ENCODE measurements around the gene MAP3K14.
"Not testable (repeated sequence)": the region's sequence is repeated elsewhere in the genome, so short reads cannot be mapped to it uniquely, and the experiment has no call there.

Gene MAP3K14

GRCh38 chr17:45343967-45344664 is 27.3 kb upstream of the MAP3K14 start:
- H3K27ac Mint-ChIP-seq, H3K9me3 Mint-ChIP-seq: not testable (repeated sequence)

DNA sequence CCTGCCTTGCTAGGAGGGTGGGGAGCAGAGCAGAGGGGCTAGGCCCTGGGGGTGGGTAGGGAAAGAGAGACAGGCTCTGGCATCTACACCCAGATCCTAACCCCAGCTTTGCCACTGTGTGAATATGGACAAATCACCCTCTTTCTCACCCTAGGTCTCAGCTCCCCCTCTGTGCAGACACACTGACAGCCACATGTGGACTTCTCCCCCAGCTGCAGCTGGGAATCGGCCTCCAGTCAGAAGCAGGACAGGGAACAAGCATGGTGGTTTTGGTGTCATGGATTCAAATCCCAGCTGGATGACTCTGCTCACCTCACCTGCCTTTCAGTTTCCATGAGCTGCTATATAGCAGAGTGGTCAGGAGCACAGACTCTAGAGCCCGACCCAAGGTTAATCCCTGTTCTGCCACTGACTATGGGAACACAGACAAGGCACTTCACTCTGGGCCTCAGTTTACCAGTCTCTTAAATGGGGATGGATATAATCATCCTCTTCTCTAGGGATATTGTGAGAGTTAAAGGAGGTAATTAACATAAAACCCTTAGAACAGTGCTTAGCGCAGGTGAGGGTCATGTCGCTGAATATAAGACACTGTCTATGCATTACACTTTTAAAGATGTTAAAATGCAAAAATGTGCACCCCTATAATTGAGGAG is 26.2 kb upstream of the MAP3K14 start:
- no peaks in the 10 kb centered on the region for H3K27me3 Mint-ChIP-seq
- no peaks in the 10 kb centered on the region for H3K4me1 Mint-ChIP-seq
- H3K27ac Mint-ChIP-seq: no peak overlapping the region
- no peak overlapping the region for H3K4me3 Mint-ChIP-seq
- no peaks in the 10 kb centered on the region for H3K9me3 Mint-ChIP-seq
- H3K36me3 Mint-ChIP-seq: no peaks in the 10 kb centered on the region

More at GRCh38 chr17:45343967-45344664, 27.3 kb upstream of the MAP3K14 start:
- not testable (repeated sequence) for H3K4me3 Mint-ChIP-seq, H3K27me3 Mint-ChIP-seq, H3K36me3 Mint-ChIP-seq, H3K4me1 Mint-ChIP-seq

DNA sequence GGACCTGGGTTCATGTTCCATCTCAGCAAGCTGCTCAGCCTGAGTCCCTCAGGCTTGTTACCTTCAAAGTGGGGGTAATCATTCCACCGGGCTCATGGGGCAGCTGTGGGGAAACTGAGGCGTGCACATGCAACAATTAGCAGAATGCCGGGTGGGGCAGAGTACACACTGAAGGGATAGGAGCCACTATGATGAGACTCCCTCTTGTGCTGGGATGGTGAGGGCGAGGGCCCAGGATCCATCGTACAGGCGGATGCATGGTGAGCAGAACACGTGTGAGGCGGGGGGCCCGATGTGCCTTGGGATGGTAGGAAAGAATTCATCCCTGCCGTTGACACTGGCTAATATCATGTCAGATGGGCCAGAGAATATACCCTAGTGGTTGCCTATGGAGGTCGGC is 25.5 kb upstream of the MAP3K14 start:
- H3K4me1 Mint-ChIP-seq: no peaks in the 10 kb centered on the region
- no peaks in the 10 kb centered on the region for H3K27me3 Mint-ChIP-seq
- H3K27ac Mint-ChIP-seq: peak overlapping the region; percentile 55
- H3K4me3 Mint-ChIP-seq: no peak overlapping the region
- H3K36me3 Mint-ChIP-seq: no peaks in the 10 kb centered on the region
- no peaks in the 10 kb centered on the region for H3K9me3 Mint-ChIP-seq

DNA sequence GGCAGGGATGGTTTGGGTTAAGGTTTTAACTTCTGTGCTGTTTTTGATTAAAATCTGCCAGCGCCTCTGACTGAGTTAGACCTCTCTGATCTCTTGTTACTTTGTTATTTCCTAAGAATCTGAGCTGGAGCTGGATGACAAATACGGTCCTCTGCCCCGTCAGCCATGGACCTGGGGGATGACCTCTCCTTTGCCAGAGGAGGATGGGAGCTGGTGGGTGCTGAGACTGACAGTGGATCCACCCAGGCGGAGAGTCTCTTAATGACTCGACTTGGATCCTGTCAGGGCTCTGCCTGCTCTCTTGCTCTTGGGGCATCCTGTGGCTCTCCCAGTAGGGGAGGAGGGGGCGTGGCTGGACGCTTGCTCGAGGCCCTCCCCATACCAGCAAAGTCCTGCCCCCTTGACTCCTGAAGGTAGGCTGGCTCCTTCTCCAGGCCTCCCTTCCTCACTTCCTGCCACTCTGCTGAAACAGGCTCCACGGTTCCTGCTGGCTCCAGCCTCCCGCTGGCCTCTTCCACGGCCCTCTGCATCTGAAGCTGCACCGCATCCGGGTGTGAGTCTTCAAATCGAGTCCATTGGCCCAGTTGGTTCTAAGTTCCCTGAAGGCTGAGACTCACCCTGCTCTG is 24.8 kb upstream of the MAP3K14 start:
- no peaks in the 10 kb centered on the region for H3K36me3 Mint-ChIP-seq
- H3K27me3 Mint-ChIP-seq: no peaks in the 10 kb centered on the region
- H3K27ac Mint-ChIP-seq: no peak overlapping the region
- H3K9me3 Mint-ChIP-seq: no peaks in the 10 kb centered on the region
- H3K4me3 Mint-ChIP-seq: no peak overlapping the region
- H3K4me1 Mint-ChIP-seq: no peaks in the 10 kb centered on the region

DNA sequence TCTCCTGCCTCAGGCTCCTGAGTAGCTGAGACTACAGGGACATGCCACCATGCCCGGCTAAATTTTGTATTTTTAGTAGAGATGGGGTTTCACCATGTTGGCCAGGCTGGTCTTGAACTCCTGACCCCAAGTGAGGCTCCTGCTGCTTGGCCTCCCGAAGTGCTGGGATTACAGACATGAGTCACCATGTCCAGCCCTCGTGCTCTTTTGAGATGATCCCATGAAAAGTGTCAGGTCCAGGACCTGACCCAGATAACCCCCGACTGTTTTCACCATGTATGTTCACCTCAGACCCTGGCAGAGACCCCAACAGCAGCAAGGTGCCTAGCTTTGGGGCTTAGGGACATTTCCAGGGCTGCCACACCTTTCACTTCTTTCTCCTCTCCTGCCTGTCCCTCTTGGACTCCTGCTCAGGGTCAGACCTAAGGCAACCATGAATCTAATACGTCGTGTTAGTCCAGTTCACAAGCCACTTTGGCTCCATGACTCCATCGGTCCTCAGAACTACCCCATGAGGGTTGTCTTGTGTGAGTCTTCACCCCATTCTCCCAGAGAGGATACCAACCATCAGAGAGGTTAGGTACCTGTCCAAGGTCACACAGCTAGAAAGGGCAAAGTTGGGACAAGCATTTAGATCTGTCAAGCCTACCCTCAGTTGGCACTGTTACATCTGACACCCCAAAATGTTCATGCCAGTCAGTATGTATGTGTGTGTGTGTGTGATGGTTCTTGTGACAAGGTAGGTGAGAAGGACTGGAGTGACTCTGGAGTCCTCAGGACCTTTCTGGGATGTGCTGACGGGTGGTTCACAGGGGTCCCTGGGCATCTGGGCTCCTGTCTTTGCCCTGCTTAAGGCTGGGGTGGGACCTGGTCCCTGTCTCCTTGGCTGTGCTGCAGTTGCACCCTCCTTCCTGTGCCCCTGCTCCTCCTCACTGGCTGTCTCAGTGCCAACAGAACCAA is 23.1 kb upstream of the MAP3K14 start:
- Mint-ChIP-seq H3K27ac (no peak overlapping the region), H3K9me3 (no peaks in the 10 kb centered on the region)

DNA sequence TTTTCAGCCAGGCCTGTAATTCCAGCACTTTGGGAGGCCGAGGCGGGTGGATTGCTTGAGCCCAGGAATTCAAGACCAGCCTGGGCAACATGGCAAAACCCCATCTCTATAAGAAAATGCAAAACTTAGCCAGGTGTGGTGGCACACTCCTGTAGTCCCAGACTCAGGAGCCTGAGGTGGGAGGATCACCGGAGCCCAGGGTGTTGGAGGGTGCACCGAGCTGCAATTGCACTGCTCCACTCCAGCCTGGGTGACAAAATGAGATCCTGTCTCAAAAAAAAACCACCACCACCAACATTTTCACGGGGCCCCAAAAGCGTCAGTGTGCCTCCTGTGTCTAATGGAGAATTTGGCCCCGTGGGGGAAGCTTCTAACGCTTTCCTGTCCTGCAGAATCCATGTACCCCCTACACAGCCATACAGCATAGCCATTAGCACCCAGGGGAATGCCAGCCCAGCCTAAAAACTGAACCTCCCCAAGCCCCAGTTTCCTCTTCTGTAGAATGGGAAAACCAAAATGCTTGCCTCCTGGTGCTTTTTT is 22.2 kb upstream of the MAP3K14 start:
- no peaks in the 10 kb centered on the region for H3K27me3 Mint-ChIP-seq
- H3K4me3 Mint-ChIP-seq: no peak overlapping the region
- no peak overlapping the region for H3K27ac Mint-ChIP-seq
- H3K9me3 Mint-ChIP-seq: no peaks in the 10 kb centered on the region
- no peaks in the 10 kb centered on the region for H3K4me1 Mint-ChIP-seq
- no peaks in the 10 kb centered on the region for H3K36me3 Mint-ChIP-seq

More for the DNA sequence above, 23.1 kb upstream of the MAP3K14 start:
- no peaks in the 10 kb centered on the region for H3K4me1 Mint-ChIP-seq
- no peaks in the 10 kb centered on the region for H3K27me3 Mint-ChIP-seq
- no peak overlapping the region for H3K4me3 Mint-ChIP-seq
- H3K36me3 Mint-ChIP-seq: no peaks in the 10 kb centered on the region

GRCh38 chr17:45338023-45338781 is 21.4 kb upstream of the MAP3K14 start:
- no peaks in the 10 kb centered on the region for H3K9me3 Mint-ChIP-seq
- H3K27ac Mint-ChIP-seq: no peak overlapping the region
- no peak overlapping the region for H3K4me3 Mint-ChIP-seq
- H3K36me3 Mint-ChIP-seq: no peaks in the 10 kb centered on the region
- no peaks in the 10 kb centered on the region for H3K4me1 Mint-ChIP-seq
- H3K27me3 Mint-ChIP-seq: no peaks in the 10 kb centered on the region

- Mint-ChIP-seq H3K9me3 (no peaks in the 10 kb centered on the region), H3K4me1 (no peaks in the 10 kb centered on the region), H3K36me3 (no peaks in the 10 kb centered on the region), H3K27ac (peak overlapping the region; percentile 17), H3K27me3 (no peaks in the 10 kb centered on the region), H3K4me3 (no peak overlapping the region)
Observed at GRCh38 chr17:45336390-45337182, 19.8 kb upstream of the MAP3K14 start.

- no peak overlapping the region for H3K4me3 Mint-ChIP-seq
- H3K9me3 Mint-ChIP-seq: no peaks in the 10 kb centered on the region
- no peak overlapping the region for H3K27ac Mint-ChIP-seq
- H3K4me1 Mint-ChIP-seq: no peaks in the 10 kb centered on the region
- H3K27me3 Mint-ChIP-seq: no peaks in the 10 kb centered on the region
- H3K36me3 Mint-ChIP-seq: no peaks in the 10 kb centered on the region
Observed at GRCh38 chr17:45335721-45336120, 18.9 kb upstream of the MAP3K14 start.

DNA sequence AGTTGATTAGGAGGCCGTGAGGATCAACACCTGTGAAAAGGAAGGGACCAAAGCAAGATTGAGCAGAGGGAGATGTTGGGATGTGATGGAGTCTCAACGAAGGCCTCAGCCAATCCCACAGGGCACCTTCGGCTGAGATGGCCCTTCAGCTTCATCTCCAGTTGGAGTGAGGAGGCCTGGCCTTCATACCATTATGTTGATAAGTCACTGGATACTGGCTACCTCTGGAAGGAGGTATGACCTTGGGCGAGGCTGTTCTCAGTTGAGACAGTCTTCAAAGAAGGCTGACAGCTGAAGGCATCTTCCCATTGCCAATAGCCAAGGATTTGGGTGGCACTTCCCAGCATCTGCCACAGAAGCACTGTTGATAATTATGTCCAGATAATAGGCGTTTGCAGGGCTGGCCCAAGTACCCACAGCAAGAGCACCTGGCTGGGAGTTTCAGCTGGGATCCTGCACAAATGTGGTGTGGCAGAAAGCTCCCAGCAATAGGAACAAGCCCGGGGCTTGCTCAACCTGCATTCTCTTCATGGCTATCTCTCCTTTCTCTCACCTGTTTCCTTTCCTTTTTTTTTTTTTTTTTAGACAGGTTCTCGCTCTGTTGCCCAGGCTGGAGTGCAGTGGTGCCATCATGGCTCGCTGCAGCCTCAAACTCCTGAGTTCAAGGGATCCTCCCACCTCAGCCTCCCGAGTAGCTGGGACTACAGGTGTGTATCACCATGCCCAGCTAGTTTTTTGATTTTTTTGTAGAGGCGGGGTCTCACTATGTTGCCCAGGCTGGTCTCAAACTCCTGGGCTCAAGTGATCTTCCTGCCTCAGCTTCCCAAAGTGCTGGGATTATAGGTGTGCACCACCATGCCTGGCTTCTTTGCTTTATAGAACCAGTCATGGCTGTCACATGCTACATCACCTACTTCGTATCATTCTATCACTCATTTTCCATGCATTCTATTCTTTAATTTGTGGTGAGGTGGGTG is 18.2 kb upstream of the MAP3K14 start:
- Mint-ChIP-seq H3K36me3 (no peaks in the 10 kb centered on the region), H3K4me1 (no peaks in the 10 kb centered on the region), H3K4me3 (no peak overlapping the region), H3K27ac (no peak overlapping the region), H3K9me3 (no peaks in the 10 kb centered on the region), H3K27me3 (no peaks in the 10 kb centered on the region)

GRCh38 chr17:45334231-45334630 is 17.4 kb upstream of the MAP3K14 start:
- Mint-ChIP-seq H3K4me1 (no peaks in the 10 kb centered on the region), H3K4me3 (no peak overlapping the region), H3K27me3 (no peaks in the 10 kb centered on the region), H3K9me3 (no peaks in the 10 kb centered on the region), H3K27ac (no peak overlapping the region), H3K36me3 (no peaks in the 10 kb centered on the region)

DNA sequence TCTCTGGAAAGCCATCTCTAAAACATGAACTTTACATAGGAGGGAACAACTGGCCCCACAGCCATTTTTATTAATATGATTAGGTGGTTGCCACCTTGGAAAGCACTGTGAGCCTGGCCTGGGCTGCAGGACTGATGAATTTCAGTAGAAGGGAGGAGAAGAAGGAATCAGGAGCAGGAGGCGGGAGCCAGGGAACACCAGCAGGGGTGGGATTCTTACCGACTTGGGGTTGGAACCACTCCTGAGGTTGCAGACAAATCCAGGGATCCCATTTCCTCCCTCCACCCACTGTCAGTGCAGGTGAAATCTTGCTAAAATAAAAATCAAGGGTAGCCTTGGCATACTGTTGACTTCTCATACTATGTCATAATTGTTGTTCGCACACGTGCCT is 16.9 kb upstream of the MAP3K14 start:
- H3K27ac Mint-ChIP-seq: no peak overlapping the region
- no peak overlapping the region for H3K4me3 Mint-ChIP-seq
- no peaks in the 10 kb centered on the region for H3K4me1 Mint-ChIP-seq

DNA sequence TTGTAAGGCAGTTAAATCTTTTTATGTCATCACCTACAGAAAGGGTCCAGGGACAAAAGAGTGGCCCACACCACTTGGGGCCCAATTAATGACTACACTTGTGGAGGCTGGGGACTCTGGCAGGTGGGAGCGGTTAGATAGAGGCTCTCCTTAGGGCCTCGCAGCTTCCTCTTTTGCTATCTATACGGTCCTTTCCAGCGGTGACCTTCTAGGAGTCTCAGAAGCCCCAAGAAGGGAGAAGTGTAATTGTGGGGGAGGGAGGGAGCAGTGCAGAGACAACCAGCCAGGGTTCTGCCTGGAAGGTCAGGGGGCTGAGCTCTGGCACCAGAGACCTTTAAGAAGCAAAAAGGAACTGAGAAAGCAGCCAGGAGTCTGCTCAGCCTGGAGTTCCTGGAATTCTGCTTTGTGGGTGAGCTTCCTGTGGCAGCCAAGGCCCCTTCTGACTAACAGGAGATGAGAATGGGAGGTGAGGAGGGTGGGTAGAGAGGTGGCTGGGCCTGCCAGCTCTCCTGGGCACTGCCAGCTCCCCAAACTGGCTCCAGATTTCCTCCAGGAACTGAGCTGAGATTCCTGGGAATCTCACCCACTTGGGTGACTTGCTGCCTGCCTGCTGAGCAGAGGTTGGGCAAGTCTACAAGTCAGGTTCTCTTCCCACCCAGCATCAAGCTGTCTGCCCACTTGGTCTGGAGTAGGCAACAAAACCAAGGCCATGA is 16.3 kb upstream of the MAP3K14 start:
- Mint-ChIP-seq H3K27ac (no peak overlapping the region), H3K36me3 (no peaks in the 10 kb centered on the region), H3K4me1 (no peaks in the 10 kb centered on the region), H3K27me3 (no peaks in the 10 kb centered on the region), H3K9me3 (no peaks in the 10 kb centered on the region), H3K4me3 (no peak overlapping the region)

More for the DNA sequence above, 16.9 kb upstream of the MAP3K14 start:
- no peaks in the 10 kb centered on the region for H3K36me3 Mint-ChIP-seq
- H3K9me3 Mint-ChIP-seq: no peaks in the 10 kb centered on the region
- H3K27me3 Mint-ChIP-seq: no peaks in the 10 kb centered on the region
